ENCODE results near the gene FRMD3. TPM values are rescaled to one million over a fixed set of nuclear protein-coding genes. Genes with fewer than 3 reads are reported as not detected.

The FRMD3 gene
- total RNA-seq, 1 experiment from 2014 or later, result 1.4 TPM

- Mint-ChIP-seq H3K36me3 (no peaks in the 10 kb centered on the region), H3K9me3 (no peaks in the 10 kb centered on the region), H3K27me3 (ENCODE audit: low read depth) (no peaks in the 10 kb centered on the region), H3K4me3 (no peak overlapping the region), H3K4me1 (peaks cover 4% of the 10 kb centered on the region), H3K27ac (no peak overlapping the region)
- ChIA-PET CTCF (no interaction called here), POLR2A (no interaction called here)
- no peak for ATAC-seq
- no peak for DNase-seq (ENCODE audit: low spot score)
- TF ChIP-seq, protein P1, sequence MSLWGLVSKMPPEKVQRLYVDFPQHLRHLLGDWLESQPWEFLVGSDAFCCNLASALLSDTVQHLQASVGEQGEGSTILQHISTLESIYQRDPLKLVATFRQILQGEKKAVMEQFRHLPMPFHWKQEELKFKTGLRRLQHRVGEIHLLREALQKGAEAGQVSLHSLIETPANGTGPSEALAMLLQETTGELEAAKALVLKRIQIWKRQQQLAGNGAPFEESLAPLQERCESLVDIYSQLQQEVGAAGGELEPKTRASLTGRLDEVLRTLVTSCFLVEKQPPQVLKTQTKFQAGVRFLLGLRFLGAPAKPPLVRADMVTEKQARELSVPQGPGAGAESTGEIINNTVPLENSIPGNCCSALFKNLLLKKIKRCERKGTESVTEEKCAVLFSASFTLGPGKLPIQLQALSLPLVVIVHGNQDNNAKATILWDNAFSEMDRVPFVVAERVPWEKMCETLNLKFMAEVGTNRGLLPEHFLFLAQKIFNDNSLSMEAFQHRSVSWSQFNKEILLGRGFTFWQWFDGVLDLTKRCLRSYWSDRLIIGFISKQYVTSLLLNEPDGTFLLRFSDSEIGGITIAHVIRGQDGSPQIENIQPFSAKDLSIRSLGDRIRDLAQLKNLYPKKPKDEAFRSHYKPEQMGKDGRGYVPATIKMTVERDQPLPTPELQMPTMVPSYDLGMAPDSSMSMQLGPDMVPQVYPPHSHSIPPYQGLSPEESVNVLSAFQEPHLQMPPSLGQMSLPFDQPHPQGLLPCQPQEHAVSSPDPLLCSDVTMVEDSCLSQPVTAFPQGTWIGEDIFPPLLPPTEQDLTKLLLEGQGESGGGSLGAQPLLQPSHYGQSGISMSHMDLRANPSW (CRISPR knock-in tag; conservative IDR thresholded peaks at IDR 0.05; ENCODE audit: low read depth), result no peak
- TF ChIP-seq SP1 (CRISPR knock-in tag; conservative IDR thresholded peaks at IDR 0.05) (no peak), GABPB1 (CRISPR knock-in tag; IDR thresholded peaks at IDR 0.05) (no peak), FOXP1 (CRISPR knock-in tag; IDR thresholded peaks at IDR 0.05; ENCODE audit: borderline replicate concordance) (no peak), ZNF671 (CRISPR knock-in tag; IDR thresholded peaks at IDR 0.05) (no peak), ZNF317 (CRISPR knock-in tag; IDR thresholded peaks at IDR 0.05; ENCODE audit: borderline replicate concordance, low read depth) (no peak), PREB (CRISPR knock-in tag; IDR thresholded peaks at IDR 0.05; ENCODE audit: borderline replicate concordance) (no peak)
- TF ChIP-seq, protein P2, sequence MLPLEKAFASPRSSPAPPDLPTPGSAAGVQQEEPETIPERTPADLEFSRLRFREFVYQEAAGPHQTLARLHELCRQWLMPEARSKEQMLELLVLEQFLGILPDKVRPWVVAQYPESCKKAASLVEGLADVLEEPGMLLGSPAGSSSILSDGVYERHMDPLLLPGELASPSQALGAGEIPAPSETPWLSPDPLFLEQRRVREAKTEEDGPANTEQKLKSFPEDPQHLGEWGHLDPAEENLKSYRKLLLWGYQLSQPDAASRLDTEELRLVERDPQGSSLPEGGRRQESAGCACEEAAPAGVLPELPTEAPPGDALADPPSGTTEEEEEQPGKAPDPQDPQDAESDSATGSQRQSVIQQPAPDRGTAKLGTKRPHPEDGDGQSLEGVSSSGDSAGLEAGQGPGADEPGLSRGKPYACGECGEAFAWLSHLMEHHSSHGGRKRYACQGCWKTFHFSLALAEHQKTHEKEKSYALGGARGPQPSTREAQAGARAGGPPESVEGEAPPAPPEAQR (CRISPR knock-in tag; IDR thresholded peaks at IDR 0.05), result no peak
- TF ChIP-seq, protein P3, sequence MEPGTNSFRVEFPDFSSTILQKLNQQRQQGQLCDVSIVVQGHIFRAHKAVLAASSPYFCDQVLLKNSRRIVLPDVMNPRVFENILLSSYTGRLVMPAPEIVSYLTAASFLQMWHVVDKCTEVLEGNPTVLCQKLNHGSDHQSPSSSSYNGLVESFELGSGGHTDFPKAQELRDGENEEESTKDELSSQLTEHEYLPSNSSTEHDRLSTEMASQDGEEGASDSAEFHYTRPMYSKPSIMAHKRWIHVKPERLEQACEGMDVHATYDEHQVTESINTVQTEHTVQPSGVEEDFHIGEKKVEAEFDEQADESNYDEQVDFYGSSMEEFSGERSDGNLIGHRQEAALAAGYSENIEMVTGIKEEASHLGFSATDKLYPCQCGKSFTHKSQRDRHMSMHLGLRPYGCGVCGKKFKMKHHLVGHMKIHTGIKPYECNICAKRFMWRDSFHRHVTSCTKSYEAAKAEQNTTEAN (CRISPR knock-in tag; IDR thresholded peaks at IDR 0.05), result no peak
Measured at GRCh38 chr9:83489961-83490360, 48.2 kb downstream of the FRMD3 start.

DNA sequence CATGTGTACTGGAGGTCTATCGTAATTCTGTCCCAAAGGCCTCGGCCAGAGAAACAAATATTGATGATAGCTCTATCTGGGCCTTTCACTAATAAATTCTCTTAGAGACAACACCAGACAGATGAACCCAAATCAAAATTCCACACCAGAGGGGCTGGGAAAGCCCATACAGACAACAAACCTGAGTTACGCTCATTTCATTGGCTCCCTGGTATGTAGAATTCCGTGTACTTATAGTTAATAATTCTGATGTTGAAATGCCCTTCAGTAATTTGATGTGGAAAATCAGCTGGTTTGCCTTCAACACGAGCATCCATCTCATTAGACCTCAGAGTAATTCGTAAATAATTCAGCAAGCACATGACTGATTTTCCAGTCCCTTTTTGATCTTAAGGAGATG, 53.2 kb downstream of the FRMD3 start:
- ChIA-PET POLR2A (no interaction called here), CTCF (no interaction called here)
- no peaks in the 10 kb centered on the region for H3K4me1 Mint-ChIP-seq
- H3K27ac Mint-ChIP-seq, result no peak overlapping the region
- no peaks in the 10 kb centered on the region for H3K36me3 Mint-ChIP-seq
- no peak for DNase-seq (ENCODE audit: low spot score)
- ATAC-seq, result no peak
- no peak overlapping the region for H3K4me3 Mint-ChIP-seq
- H3K27me3 Mint-ChIP-seq (ENCODE audit: low read depth), result no peaks in the 10 kb centered on the region
- H3K9me3 Mint-ChIP-seq, result 0 out of 2 replicates have a peak, but pooled peaks cover 2% of the 10 kb centered on the region
- no peak for TF ChIP-seq EMX1 (CRISPR knock-in tag; IDR thresholded peaks at IDR 0.05)
- TF ChIP-seq ZBTB21 (CRISPR knock-in tag; IDR thresholded peaks at IDR 0.05; ENCODE audit: borderline replicate concordance), result no peak
- TF ChIP-seq RORB (CRISPR knock-in tag; IDR thresholded peaks at IDR 0.05), result no peak
- no peak for TF ChIP-seq FOXP1 (CRISPR knock-in tag; IDR thresholded peaks at IDR 0.05; ENCODE audit: borderline replicate concordance)
- no peak for TF ChIP-seq AR (CRISPR knock-in tag; IDR thresholded peaks at IDR 0.05)
- no peak for TF ChIP-seq ZNF423 (CRISPR knock-in tag; IDR thresholded peaks at IDR 0.05)
- no peak for TF ChIP-seq SMAD4 (CRISPR knock-in tag; IDR thresholded peaks at IDR 0.05)
- TF ChIP-seq PRDM15 (CRISPR knock-in tag; IDR thresholded peaks at IDR 0.05), result no peak
- TF ChIP-seq ZNF281 (CRISPR knock-in tag; IDR thresholded peaks at IDR 0.05), result no peak
- no peak for TF ChIP-seq ZNF138 (CRISPR knock-in tag; conservative IDR thresholded peaks at IDR 0.05)

Data from WTC11 (cell line).